Stomach (tissue), 4 donors: ENCODE results near the gene ARHGAP15.

Source experiments
- EP300 ChIP-seq: sonication (generic); formaldehyde crosslinking; IDR thresholded peaks from one replicate; pipeline ENCODE4 v1.6.1; 2017; ENCODE audit warnings: antibody characterized with exemption
- POLR2A ChIP-seq, 4 donors: fragments of 450-650 bp; IDR thresholded peaks; one replicate each; pipeline ENCODE4 v1.6.1; 2016; ENCODE audit warnings: antibody characterized with exemption in 4 of 4, control low read depth in 2 of 4, mild to moderate bottlenecking in 1 of 4, moderate library complexity in 1 of 4
- POLR2AphosphoS5 ChIP-seq, 3 donors: sonication (generic); formaldehyde crosslinking; IDR thresholded peaks; one replicate each; pipeline ENCODE4 v1.6.1; 2016; ENCODE audit warnings: antibody characterized with exemption in 3 of 3
- TF ChIP-seq, protein P1 (sequence below), 7 experiments: fragments of 450-650 bp in 4 of 7; fragments of 200-600 bp in 3 of 7; sonication (generic) in 3 of 7; IDR thresholded peaks; one replicate each; pipeline ENCODE4 v1.5.1; 2016 to 2019; ENCODE audit warnings: antibody characterized with exemption in 7 of 7, control low read depth in 2 of 7, mild to moderate bottlenecking in 1 of 7

DNA sequence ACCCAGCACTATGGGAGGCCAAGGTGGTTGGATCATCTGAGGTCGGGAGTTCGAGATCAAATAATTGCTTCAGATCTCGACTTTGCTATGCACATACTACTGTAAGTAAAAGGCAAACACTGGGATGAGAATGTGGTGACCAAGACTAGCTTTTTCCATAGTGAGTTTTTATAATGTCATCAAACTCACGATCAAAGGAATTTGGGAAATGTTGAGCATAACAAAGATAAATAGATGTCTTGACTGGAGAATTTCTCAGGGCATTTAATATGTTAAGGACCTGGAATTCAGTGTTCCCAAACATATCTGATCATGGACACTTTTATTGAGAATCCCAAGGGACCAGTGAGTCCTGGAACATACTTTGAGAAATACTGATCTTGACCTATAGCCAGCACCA lies 205.6 kb downstream of the ARHGAP15 start:
- TF ChIP-seq, protein P1, sequence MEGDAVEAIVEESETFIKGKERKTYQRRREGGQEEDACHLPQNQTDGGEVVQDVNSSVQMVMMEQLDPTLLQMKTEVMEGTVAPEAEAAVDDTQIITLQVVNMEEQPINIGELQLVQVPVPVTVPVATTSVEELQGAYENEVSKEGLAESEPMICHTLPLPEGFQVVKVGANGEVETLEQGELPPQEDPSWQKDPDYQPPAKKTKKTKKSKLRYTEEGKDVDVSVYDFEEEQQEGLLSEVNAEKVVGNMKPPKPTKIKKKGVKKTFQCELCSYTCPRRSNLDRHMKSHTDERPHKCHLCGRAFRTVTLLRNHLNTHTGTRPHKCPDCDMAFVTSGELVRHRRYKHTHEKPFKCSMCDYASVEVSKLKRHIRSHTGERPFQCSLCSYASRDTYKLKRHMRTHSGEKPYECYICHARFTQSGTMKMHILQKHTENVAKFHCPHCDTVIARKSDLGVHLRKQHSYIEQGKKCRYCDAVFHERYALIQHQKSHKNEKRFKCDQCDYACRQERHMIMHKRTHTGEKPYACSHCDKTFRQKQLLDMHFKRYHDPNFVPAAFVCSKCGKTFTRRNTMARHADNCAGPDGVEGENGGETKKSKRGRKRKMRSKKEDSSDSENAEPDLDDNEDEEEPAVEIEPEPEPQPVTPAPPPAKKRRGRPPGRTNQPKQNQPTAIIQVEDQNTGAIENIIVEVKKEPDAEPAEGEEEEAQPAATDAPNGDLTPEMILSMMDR (IDR thresholded peaks at IDR 0.05), result no peak
- no peak for TF ChIP-seq POLR2A (IDR thresholded peaks at IDR 0.05)
- no peak for TF ChIP-seq EP300
- no peak for TF ChIP-seq POLR2AphosphoS5 (IDR thresholded peaks at IDR 0.05)
